Stimulated activated effector memory CD8-positive, alpha-beta T cell treated with anti-CD3 and anti-CD28 coated beads, Interleukin-12 subunit alpha, Interleukin-12 subunit beta, amount 100 ng/mL, for 72 hours (primary cell): Measurements from ENCODE around the gene CERS4.
A peak's percentile ranks its signal among the peaks of the same experiment; 100 is the strongest.
"Not testable (repeated sequence)": the region's sequence is repeated elsewhere in the genome, so short reads cannot be mapped to it uniquely, and the experiment has no call there.

Experiments used
- ATAC-seq: fragments of 150-1000 bp; cut with Tn5 transposase; 2 replicates; pipeline ENCODE4 v1.10.0; 2021
- DNase-seq, 2 donors: peaks; one replicate each; pipeline ENCODE4 v3.0.0; 2021 to 2022; ENCODE audit warnings: low spot score in 2 of 2
- H3K27ac Mint-ChIP-seq: one replicate; pipeline ENCODE4 v1.8.0; 2022; ENCODE audit warnings: mild to moderate bottlenecking, mixed read lengths
- H3K36me3 Mint-ChIP-seq: one replicate; pipeline ENCODE4 v1.8.0; 2022; ENCODE audit warnings: mild to moderate bottlenecking, mixed read lengths
- H3K4me1 Mint-ChIP-seq: one replicate; pipeline ENCODE4 v1.8.0; 2022; ENCODE audit warnings: mixed read lengths
- H3K4me3 Mint-ChIP-seq: one replicate; pipeline ENCODE4 v1.8.0; 2022; ENCODE audit warnings: mild to moderate bottlenecking, mixed read lengths
- H3K9me3 Mint-ChIP-seq: one replicate; pipeline ENCODE4 v1.8.0; 2022; ENCODE audit warnings: mixed read lengths

The CERS4 gene

DNA sequence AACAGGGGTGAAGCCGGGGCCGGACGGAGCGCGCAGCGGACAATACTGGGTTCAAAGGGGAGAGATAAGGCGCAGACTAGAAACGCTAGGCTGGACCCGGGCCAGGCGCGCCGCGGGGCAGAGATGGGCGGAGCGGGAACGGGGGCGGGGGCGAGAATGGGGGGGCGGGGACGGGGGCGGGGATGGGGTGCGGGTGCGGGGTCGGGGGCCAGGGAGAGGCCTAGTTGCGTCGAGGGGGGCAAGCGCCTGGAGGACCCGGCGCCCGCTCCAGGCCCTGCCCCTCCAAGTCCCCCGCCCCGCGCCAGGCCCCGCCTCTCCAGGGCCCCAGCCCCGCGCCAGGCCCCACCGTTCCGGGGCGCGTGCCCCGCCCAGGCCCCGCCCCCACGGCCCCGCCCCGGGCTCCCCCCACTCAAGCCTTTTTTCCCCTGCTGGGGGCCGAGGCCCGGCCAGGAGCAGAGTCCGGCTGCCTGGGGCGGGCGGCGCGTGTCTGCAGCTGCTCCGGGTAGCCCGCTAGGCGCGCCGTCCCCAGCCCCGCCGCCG lies at the start of gene CERS4:
TSS of gene CERS4 (plus strand) at position 449 of the 540 bp plus-strand sequence. CDS start 41,707 bp downstream, outside the sequence.
- Mint-ChIP-seq H3K36me3 (peaks cover 30% of the 10 kb centered on the region), H3K4me1 (peaks cover 40% of the 10 kb centered on the region), H3K27ac (peak within 1 kb of the TSS; percentile 100), H3K4me3 (peak within 1 kb of the TSS; percentile 100), H3K9me3 (no peaks in the 10 kb centered on the region)
- ATAC-seq (peak; percentile 89), DNase-seq (peak; percentile 69 to 78)

DNA sequence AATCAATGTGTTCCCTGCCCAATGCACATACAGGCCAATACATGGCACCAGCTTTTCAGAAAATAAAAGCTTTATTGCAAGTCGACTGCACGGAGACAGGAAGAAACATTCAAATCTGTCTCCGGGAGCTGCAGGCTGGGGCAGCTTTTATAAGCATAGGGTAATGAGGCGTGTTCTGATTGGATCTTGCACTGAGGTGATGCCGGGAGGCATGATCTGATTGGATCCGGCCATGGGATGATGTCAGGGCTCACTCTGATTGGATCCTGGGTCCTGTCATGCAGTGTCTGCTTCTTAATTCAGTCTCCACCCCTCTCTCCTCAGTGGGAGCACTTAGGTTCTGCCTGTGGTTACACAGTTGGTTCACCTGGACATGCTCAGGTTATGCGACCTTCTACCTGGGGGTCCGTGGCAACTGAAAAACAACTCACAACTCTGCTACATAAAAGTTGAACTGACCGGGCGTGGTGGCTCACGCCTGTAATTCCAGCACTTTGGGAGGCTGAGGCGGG lies 48.0 kb upstream of the CERS4 start:
- H3K9me3 Mint-ChIP-seq = no peaks in the 10 kb centered on the region
- H3K27ac Mint-ChIP-seq = no peak overlapping the region
- peak overlapping the region; percentile 8 for H3K4me3 Mint-ChIP-seq
- DNase-seq (no peak), ATAC-seq (peak; percentile 69)
- H3K36me3 Mint-ChIP-seq = no peaks in the 10 kb centered on the region
- peaks cover 12% of the 10 kb centered on the region for H3K4me1 Mint-ChIP-seq

GRCh38 chr19:8163759-8164158 lies 45.4 kb upstream of the CERS4 start:
- no peak for ATAC-seq
- no peaks in the 10 kb centered on the region for H3K36me3 Mint-ChIP-seq
- DNase-seq = no peak
- H3K4me1 Mint-ChIP-seq = peaks cover under 1% of the 10 kb centered on the region
- H3K9me3 Mint-ChIP-seq = no peaks in the 10 kb centered on the region
- no peak overlapping the region for H3K4me3 Mint-ChIP-seq
- no peak overlapping the region for H3K27ac Mint-ChIP-seq

DNA sequence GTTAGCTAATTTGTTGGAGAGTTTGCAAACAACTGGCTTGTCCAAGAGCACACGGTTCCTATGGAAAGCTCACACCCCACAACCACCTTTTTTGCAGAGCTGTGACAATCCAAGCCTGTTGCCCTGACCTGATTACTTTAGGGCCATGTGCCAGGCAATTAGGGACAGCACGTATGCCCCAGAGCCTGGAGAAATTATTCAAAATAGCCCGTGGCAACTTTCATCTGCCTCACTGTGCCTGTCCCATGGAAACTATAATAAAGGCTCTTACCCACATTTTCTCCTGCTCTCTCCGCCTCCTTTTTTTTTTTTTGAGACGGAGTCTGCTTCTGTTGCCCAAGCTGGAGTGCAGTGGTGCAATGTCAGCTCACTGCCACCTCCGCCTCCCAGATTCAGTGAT lies 41.2 kb upstream of the CERS4 start:
- peaks cover 5% of the 10 kb centered on the region for H3K36me3 Mint-ChIP-seq

DNA sequence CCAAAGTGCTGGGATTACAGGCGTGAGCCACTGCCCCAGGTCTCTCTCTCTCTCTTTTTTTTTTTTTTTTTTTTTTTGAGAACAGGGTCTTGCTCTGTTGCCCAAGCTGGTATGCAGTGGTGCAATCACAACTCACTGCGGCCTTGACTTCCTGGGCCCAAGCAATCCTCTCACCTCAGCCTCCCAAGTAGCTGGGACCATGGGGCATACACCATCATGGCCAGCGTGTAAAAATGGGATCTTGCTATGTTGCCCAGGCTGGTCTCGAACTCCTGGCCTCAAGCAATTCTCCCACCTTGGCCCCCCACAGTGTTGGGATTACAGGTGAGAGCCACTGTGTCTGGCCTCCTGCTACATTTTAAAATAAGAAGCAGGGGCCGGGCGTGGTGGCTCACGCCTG lies 40.6 kb upstream of the CERS4 start:
- ATAC-seq (no peak), DNase-seq (no peak)
- no peaks in the 10 kb centered on the region for H3K9me3 Mint-ChIP-seq
- H3K27ac Mint-ChIP-seq = no peak overlapping the region
- no peak overlapping the region for H3K4me3 Mint-ChIP-seq
- no peaks in the 10 kb centered on the region for H3K4me1 Mint-ChIP-seq
- peaks cover 5% of the 10 kb centered on the region for H3K36me3 Mint-ChIP-seq

More for the DNA sequence above, 41.2 kb upstream of the CERS4 start:
- Mint-ChIP-seq H3K9me3 (no peaks in the 10 kb centered on the region), H3K27ac (no peak overlapping the region), H3K4me1 (no peaks in the 10 kb centered on the region), H3K4me3 (no peak overlapping the region)
- DNase-seq (no peak), ATAC-seq (no peak)

GRCh38 chr19:8174706-8175105 lies 34.5 kb upstream of the CERS4 start:
- DNase-seq (no peak), ATAC-seq (no peak)
- Mint-ChIP-seq H3K4me1 (no peaks in the 10 kb centered on the region), H3K27ac (no peak overlapping the region), H3K9me3 (no peaks in the 10 kb centered on the region), H3K4me3 (no peak overlapping the region), H3K36me3 (peaks cover 5% of the 10 kb centered on the region)

DNA sequence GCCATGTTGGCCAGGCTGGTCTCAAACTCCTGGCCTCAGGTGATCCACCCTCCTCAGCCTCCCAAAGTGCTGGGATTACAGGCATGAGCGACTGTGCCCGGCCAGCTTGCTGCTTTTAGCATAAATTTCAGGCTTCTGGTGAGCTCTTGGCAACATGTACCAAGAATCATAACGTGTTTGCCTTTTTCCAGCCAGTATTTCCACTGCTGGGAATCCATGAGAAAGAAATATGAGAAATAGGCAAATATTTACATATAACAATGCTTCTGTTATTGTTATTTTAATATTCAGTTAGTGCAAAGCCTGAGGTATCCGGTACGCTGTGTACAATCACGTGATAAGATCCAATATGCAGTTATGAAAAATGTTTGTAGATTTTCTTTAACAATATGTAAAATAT lies 29.2 kb upstream of the CERS4 start:
- Mint-ChIP-seq H3K27ac (no peak overlapping the region), H3K4me3 (no peak overlapping the region), H3K4me1 (peaks cover 9% of the 10 kb centered on the region), H3K36me3 (no peaks in the 10 kb centered on the region), H3K9me3 (no peaks in the 10 kb centered on the region)
- no peak for ATAC-seq
- no peak for DNase-seq

GRCh38 chr19:8184274-8184673 lies 24.9 kb upstream of the CERS4 start:
- H3K9me3 Mint-ChIP-seq = no peaks in the 10 kb centered on the region
- ATAC-seq (no peak), DNase-seq (no peak)
- peaks cover 19% of the 10 kb centered on the region for H3K4me1 Mint-ChIP-seq
- no peak overlapping the region for H3K27ac Mint-ChIP-seq
- H3K4me3 Mint-ChIP-seq = no peak overlapping the region
- H3K36me3 Mint-ChIP-seq = no peaks in the 10 kb centered on the region

GRCh38 chr19:8185343-8186068 lies 23.7 kb upstream of the CERS4 start:
- Mint-ChIP-seq H3K4me3 (no peak overlapping the region), H3K36me3 (no peaks in the 10 kb centered on the region), H3K9me3 (no peaks in the 10 kb centered on the region), H3K27ac (no peak overlapping the region), H3K4me1 (peaks cover 19% of the 10 kb centered on the region)
- ATAC-seq (no peak), DNase-seq (no peak)

DNA sequence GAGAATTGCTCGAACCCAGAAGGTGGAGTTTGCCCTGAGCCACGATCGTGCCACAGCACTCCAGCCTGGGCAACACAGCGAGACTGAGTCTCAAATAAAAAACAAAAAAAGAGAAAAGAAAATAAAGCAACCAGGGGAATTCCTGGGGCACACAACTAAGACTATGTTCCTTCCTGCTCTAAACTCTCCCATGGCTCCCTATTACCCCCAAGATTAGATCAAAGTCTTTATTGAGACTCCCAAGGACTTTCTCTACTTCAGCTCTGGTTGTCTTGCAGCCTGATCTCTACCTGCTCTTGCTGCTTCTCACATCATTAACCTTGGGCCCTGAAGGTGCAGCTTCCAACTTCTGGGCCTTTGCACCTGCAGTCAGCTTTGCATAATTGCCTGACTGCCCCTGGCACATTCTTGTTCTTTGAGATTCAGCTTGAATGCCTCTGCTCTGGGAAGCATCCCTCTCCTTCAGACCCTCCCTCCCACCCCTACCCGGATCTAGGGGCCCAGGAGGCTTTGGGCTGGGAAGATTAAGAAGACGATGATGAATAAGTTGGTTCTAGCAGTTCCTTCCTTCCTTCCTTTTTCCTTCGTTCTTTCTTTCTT lies 16.8 kb upstream of the CERS4 start:
- H3K9me3 Mint-ChIP-seq = peaks cover 3% of the 10 kb centered on the region
- ATAC-seq = no peak
- peak overlapping the region; percentile 96 for H3K27ac Mint-ChIP-seq
- peak overlapping the region; percentile 73 for H3K4me3 Mint-ChIP-seq
- peaks cover 15% of the 10 kb centered on the region for H3K36me3 Mint-ChIP-seq
- H3K4me1 Mint-ChIP-seq = peaks cover 59% of the 10 kb centered on the region
- DNase-seq = no peak

DNA sequence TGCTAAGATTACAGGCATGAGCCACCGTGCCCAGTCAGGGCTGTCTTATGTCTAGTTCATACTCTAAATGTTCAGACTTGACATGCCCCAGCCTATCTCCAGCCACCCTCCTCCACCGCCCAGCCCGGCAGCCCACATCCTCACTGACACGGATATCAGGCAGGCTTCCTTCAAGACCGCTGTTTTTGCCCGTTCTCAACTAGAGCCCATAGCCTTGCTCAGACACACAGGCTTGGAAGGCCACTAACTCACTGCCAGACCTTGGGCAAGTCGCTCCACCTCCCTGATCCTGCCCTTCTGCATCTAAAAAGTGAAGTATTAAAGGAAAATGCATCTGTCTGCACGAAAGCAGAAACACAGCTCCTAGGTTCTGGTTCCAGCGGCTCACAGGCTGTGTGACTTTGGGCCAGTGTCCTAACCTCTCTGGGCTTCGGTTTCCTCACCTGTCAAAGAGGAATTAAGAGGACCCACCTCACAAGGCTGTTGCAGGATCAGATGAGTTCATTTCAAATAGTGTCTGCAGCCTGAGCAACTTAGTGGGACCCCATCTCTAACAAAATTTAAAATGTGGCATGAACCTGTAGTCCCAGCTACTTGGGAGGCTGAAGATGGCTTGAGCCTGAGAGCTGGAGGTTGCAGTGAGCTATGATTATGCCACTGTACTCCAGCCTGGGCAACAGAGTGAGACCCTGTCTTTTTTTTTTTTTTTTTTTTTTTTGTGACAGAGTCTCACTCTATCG lies 14.5 kb upstream of the CERS4 start:
- Mint-ChIP-seq H3K4me3 (peak overlapping the region; percentile 73), H3K27ac (peak overlapping the region; percentile 96), H3K9me3 (peaks cover 3% of the 10 kb centered on the region), H3K4me1 (peaks cover 55% of the 10 kb centered on the region), H3K36me3 (peaks cover 15% of the 10 kb centered on the region)
- ATAC-seq (peak; percentile 79), DNase-seq (peak; percentile 33 to 76)

- Mint-ChIP-seq H3K27ac (peak overlapping the region; percentile 96), H3K4me1 (peaks cover 54% of the 10 kb centered on the region), H3K36me3 (peaks cover 15% of the 10 kb centered on the region), H3K4me3 (peak overlapping the region; percentile 73), H3K9me3 (peaks cover 3% of the 10 kb centered on the region)
- ATAC-seq (no peak), DNase-seq (no peak)
Observed at GRCh38 chr19:8196271-8196927, 12.8 kb upstream of the CERS4 start.

DNA sequence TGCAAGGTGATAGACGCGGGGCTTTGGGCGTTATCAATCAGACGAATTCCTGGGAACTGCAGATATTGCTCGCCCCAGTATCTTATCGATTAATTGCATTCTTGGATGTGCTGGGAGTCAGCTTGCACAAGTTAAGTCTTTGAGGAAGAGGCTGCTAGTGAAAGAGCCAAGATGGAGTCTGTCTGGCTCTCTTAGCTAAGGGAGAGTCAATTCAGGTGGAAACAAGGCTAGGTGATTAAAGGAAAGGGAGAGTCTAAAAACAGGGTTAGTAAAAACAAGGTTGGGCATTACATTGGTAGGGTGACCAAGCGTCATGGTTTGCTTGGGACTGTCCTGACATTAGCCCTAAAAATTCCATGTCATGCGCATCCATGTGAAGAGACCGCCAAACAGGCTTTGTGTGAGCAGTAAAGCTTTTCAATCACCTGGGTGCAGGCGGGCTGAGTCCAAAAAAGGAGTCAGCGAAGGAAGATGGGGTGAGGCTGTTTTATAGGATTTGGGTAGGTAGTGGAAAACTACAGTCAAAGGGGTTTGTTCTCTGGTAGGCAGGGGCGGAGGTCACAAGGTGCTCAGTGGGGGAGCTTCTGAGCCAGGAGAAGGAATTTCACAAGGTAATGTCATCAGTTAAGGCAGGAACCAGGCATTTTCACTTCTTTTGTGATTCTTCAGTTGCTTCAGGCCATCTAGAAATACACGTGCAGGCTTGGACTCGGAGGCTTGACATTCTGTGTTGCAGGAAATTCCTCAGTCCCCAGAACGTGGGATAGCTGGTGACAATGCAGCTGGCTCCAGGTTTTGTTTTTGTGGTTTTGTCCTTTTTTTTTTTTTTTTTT lies 5.7 kb upstream of the CERS4 start:
- not testable (repeated sequence) for H3K9me3 Mint-ChIP-seq, H3K27ac Mint-ChIP-seq, ATAC-seq, H3K4me1 Mint-ChIP-seq, DNase-seq, H3K4me3 Mint-ChIP-seq, H3K36me3 Mint-ChIP-seq

DNA sequence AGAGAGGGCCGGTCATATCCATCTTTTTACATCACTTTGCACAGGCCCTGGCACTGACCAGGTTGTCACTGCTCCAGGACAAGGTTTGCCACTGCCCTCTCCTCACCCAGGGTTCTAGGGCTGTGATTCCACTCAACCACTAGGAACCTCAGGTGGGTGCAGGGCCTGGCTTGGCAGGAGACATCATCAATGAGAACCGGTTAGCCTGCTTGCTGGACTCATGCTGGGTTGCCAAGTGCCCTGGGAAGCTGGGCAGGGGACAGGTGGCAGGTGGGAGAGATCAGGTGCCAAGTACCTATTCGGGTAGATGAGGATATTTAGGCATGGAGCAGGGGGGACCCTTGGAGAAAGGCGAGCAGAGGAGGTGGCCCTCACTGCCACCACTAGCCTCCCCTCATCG lies 4.2 kb upstream of the CERS4 start:
- Mint-ChIP-seq H3K4me3 (no peak overlapping the region), H3K4me1 (peaks cover 11% of the 10 kb centered on the region), H3K9me3 (no peaks in the 10 kb centered on the region), H3K36me3 (peaks cover 4% of the 10 kb centered on the region), H3K27ac (peak overlapping the region; percentile 60)
- ATAC-seq = no peak
- no peak for DNase-seq
